NCI-H526 (cell line): ENCODE data around the gene TMPRSS9.
"Not testable (repeated sequence)": the region's sequence is repeated elsewhere in the genome, so short reads cannot be mapped to it uniquely, and the experiment has no call there.

Experiments
- DNase-seq, 2 experiments: peaks; one replicate each; lab custom pipeline; 2025; lab: John Stamatoyannopoulos, UW

TMPRSS9 gene

GRCh38 chr19:2342656-2343288 lies 17.3 kb upstream of the TMPRSS9 start:
- DNase-seq = no peak

GRCh38 chr19:2343289-2343982 lies 16.6 kb upstream of the TMPRSS9 start:
- no peak for DNase-seq

- no peak for DNase-seq
These were observed 15.6 kb upstream of the TMPRSS9 start for GRCh38 chr19:2344381-2344870.

GRCh38 chr19:2345076-2345475 lies 15.0 kb upstream of the TMPRSS9 start:
- no peak for DNase-seq

- DNase-seq = no peak
These were observed 14.0 kb upstream of the TMPRSS9 start for GRCh38 chr19:2345794-2346663.

GRCh38 chr19:2349818-2350217 lies 10.2 kb upstream of the TMPRSS9 start:
- DNase-seq = not testable (repeated sequence)

GRCh38 chr19:2350656-2351055 lies 9.4 kb upstream of the TMPRSS9 start:
- DNase-seq = no peak

- no peak for DNase-seq
These were observed 8.5 kb upstream of the TMPRSS9 start for GRCh38 chr19:2351591-2351990.

GRCh38 chr19:2352121-2352520 lies 7.9 kb upstream of the TMPRSS9 start:
- DNase-seq = no peak

GRCh38 chr19:2353159-2353886 lies 6.7 kb upstream of the TMPRSS9 start:
- DNase-seq = no peak

- DNase-seq = no peak
These were observed 6.0 kb upstream of the TMPRSS9 start for GRCh38 chr19:2353887-2354592.

- DNase-seq = no peak
These were observed 5.4 kb upstream of the TMPRSS9 start for GRCh38 chr19:2354670-2355069.

GRCh38 chr19:2355168-2356035 lies 4.7 kb upstream of the TMPRSS9 start:
- no peak for DNase-seq

GRCh38 chr19:2356036-2356646 lies 3.9 kb upstream of the TMPRSS9 start:
- DNase-seq = no peak

GRCh38 chr19:2357279-2358206 lies 2.5 kb upstream of the TMPRSS9 start:
- DNase-seq = no peak

GRCh38 chr19:2358548-2359173 lies 1.4 kb upstream of the TMPRSS9 start:
- DNase-seq = no peak

- no peak for DNase-seq
These were observed 768 bp downstream of the TMPRSS9 start for GRCh38 chr19:2360833-2361232.
